Neural crest cell (in vitro differentiated cells): ENCODE measurements around the gene ADORA2B. TPM values are rescaled to one million over a fixed set of nuclear protein-coding genes. Genes with fewer than 3 reads are reported as not detected.
"Not testable (repeated sequence)": the region's sequence is repeated elsewhere in the genome, so short reads cannot be mapped to it uniquely, and the experiment has no call there.

Experiments
- DNase-seq: peaks from one replicate; pipeline ENCODE4 v3.0.0; 2021; ENCODE audit warnings: low read depth, mixed read lengths, low spot score
- H3K27ac Mint-ChIP-seq: one replicate; pipeline ENCODE4 v1.8.0; 2021; ENCODE audit warnings: mild to moderate bottlenecking, mixed read lengths; ENCODE audit not compliant: unreplicated experiment
- H3K27me3 Mint-ChIP-seq: 2 replicates; pipeline ENCODE4 v1.8.0; 2021; ENCODE audit warnings: low read depth, mild to moderate bottlenecking, mixed read lengths
- H3K36me3 Mint-ChIP-seq: 2 replicates; pipeline ENCODE4 v1.8.0; 2021; ENCODE audit warnings: low read depth, mild to moderate bottlenecking, mixed read lengths
- H3K4me1 Mint-ChIP-seq: 2 replicates; pipeline ENCODE4 v1.8.0; 2021; ENCODE audit warnings: mixed read lengths
- H3K4me3 Mint-ChIP-seq: one replicate; pipeline ENCODE4 v1.8.0; 2021; ENCODE audit warnings: mild to moderate bottlenecking, mixed read lengths
- H3K9me3 Mint-ChIP-seq: 2 replicates; pipeline ENCODE4 v1.8.0; 2021; ENCODE audit warnings: mixed read lengths
- CTCF ChIP-seq: fragments of 200-600 bp; sonication (generic); conservative IDR thresholded peaks from 2 replicates; pipeline ENCODE4 v1.5.0; 2021; ENCODE audit warnings: antibody characterized with exemption, mild to moderate bottlenecking
- total RNA-seq: library from RNA; stranded (reverse); gene quantifications from 2 replicates; pipeline ENCODE4 v1.2.1, GENCODE V29; 2021

ADORA2B gene
- total RNA-seq, 1 donor from 2014 or later = 0.98 TPM

- no peak for TF ChIP-seq CTCF
- H3K4me1 Mint-ChIP-seq = no peaks in the 10 kb centered on the region
- no peaks in the 10 kb centered on the region for H3K36me3 Mint-ChIP-seq
- H3K27me3 Mint-ChIP-seq = peaks cover 14% of the 10 kb centered on the region
- H3K27ac Mint-ChIP-seq = no peak overlapping the region
- no peak overlapping the region for H3K4me3 Mint-ChIP-seq
- no peaks in the 10 kb centered on the region for H3K9me3 Mint-ChIP-seq
- DNase-seq = no peak
These were observed 13.5 kb upstream of the ADORA2B start for GRCh38 chr17:15931394-15931793.

GRCh38 chr17:15934866-15935265 is 10.1 kb upstream of the ADORA2B start:
- no peak overlapping the region for H3K4me3 Mint-ChIP-seq
- DNase-seq = no peak
- no peaks in the 10 kb centered on the region for H3K4me1 Mint-ChIP-seq
- TF ChIP-seq CTCF = no peak
- no peak overlapping the region for H3K27ac Mint-ChIP-seq
- no peaks in the 10 kb centered on the region for H3K27me3 Mint-ChIP-seq
- no peaks in the 10 kb centered on the region for H3K9me3 Mint-ChIP-seq
- H3K36me3 Mint-ChIP-seq = no peaks in the 10 kb centered on the region

GRCh38 chr17:15935891-15936290 is 9.0 kb upstream of the ADORA2B start:
- Mint-ChIP-seq H3K4me3 (no peak overlapping the region), H3K27me3 (peaks cover 2% of the 10 kb centered on the region), H3K36me3 (no peaks in the 10 kb centered on the region), H3K27ac (no peak overlapping the region), H3K9me3 (no peaks in the 10 kb centered on the region), H3K4me1 (no peaks in the 10 kb centered on the region)
- TF ChIP-seq CTCF = no peak
- DNase-seq = no peak

GRCh38 chr17:15936481-15936880 is 8.4 kb upstream of the ADORA2B start:
- not testable (repeated sequence) for H3K27me3 Mint-ChIP-seq, H3K9me3 Mint-ChIP-seq, H3K27ac Mint-ChIP-seq, H3K36me3 Mint-ChIP-seq, DNase-seq, H3K4me3 Mint-ChIP-seq, H3K4me1 Mint-ChIP-seq

GRCh38 chr17:15941781-15942180 is 3.1 kb upstream of the ADORA2B start:
- no peak for TF ChIP-seq CTCF
- H3K36me3 Mint-ChIP-seq = no peaks in the 10 kb centered on the region
- no peaks in the 10 kb centered on the region for H3K9me3 Mint-ChIP-seq
- no peak overlapping the region for H3K27ac Mint-ChIP-seq
- peaks cover 32% of the 10 kb centered on the region for H3K27me3 Mint-ChIP-seq
- H3K4me3 Mint-ChIP-seq = no peak overlapping the region
- H3K4me1 Mint-ChIP-seq = peaks cover 11% of the 10 kb centered on the region
- no peak for DNase-seq

GRCh38 chr17:15942207-15942833 is 2.6 kb upstream of the ADORA2B start:
- Mint-ChIP-seq H3K4me1 (peaks cover 11% of the 10 kb centered on the region), H3K4me3 (no peak overlapping the region), H3K27ac (no peak overlapping the region), H3K36me3 (no peaks in the 10 kb centered on the region), H3K9me3 (no peaks in the 10 kb centered on the region), H3K27me3 (peaks cover 38% of the 10 kb centered on the region)
- TF ChIP-seq CTCF = no peak
- no peak for DNase-seq
